ENCODE data around the gene DRG1.
"Not testable (repeated sequence)": the region's sequence is repeated elsewhere in the genome, so short reads cannot be mapped to it uniquely, and the experiment has no call there.

Gene DRG1

GRCh38 chr22:31442768-31443489, 43.5 kb downstream of the DRG1 start:
- DNase-seq (ENCODE audit: low read depth in 2 of 2), result no peak

- no peak for DNase-seq (ENCODE audit: low read depth in 2 of 2)
Observed at GRCh38 chr22:31443516-31443915, 44.1 kb downstream of the DRG1 start.

- no peak for DNase-seq (ENCODE audit: low read depth in 2 of 2)
Observed at GRCh38 chr22:31445642-31446041, 46.2 kb downstream of the DRG1 start.

GRCh38 chr22:31446208-31446607, 46.8 kb downstream of the DRG1 start:
- DNase-seq (ENCODE audit: low read depth in 2 of 2), result no peak

- no peak for DNase-seq (ENCODE audit: low read depth in 2 of 2)
Observed at GRCh38 chr22:31446767-31447166, 47.4 kb downstream of the DRG1 start.

- no peak for DNase-seq (ENCODE audit: low read depth in 2 of 2)
Observed at GRCh38 chr22:31447337-31447736, 47.9 kb downstream of the DRG1 start.

- DNase-seq (ENCODE audit: low read depth in 2 of 2), result no peak
Observed at GRCh38 chr22:31448382-31448781, 49.0 kb downstream of the DRG1 start.

GRCh38 chr22:31449506-31449905, 50.1 kb downstream of the DRG1 start:
- DNase-seq (ENCODE audit: low read depth in 2 of 2), result no peak

- DNase-seq (ENCODE audit: low read depth in 2 of 2), result no peak
Observed at GRCh38 chr22:31451709-31452571, 52.5 kb downstream of the DRG1 start.

GRCh38 chr22:31461699-31462098, 62.3 kb downstream of the DRG1 start:
- DNase-seq (ENCODE audit: low read depth in 2 of 2), result no peak

- DNase-seq (ENCODE audit: low read depth in 2 of 2), result no peak
Observed at GRCh38 chr22:31465307-31465706, 65.9 kb downstream of the DRG1 start.

GRCh38 chr22:31474743-31475142, 75.3 kb downstream of the DRG1 start:
- DNase-seq (ENCODE audit: low read depth in 2 of 2), result no peak

- no peak for DNase-seq (ENCODE audit: low read depth in 2 of 2)
Observed at GRCh38 chr22:31475800-31476199, 76.4 kb downstream of the DRG1 start.

- no peak for DNase-seq (ENCODE audit: low read depth in 2 of 2)
Observed at GRCh38 chr22:31477329-31477728, 77.9 kb downstream of the DRG1 start.

GRCh38 chr22:31481129-31481528, 81.7 kb downstream of the DRG1 start:
- no peak for DNase-seq (ENCODE audit: low read depth in 2 of 2)

GRCh38 chr22:31482470-31482869, 83.1 kb downstream of the DRG1 start:
- not testable (repeated sequence) for DNase-seq (ENCODE audit: low read depth in 2 of 2)

Measured in stimulated activated CD4-positive, alpha-beta T cell treated with anti-CD3 and anti-CD28 coated beads, Interleukin-15, amount 100 ng/mL, for 48 hours (primary cell).